ENCODE results near the gene RANGRF.

Gene RANGRF

GRCh38 chr17:8314797-8315763, 26.6 kb downstream of the RANGRF start:
- DNase-seq: no peak

- no peak for DNase-seq
These were observed 27.3 kb downstream of the RANGRF start for GRCh38 chr17:8315764-8316217.

- no peak for DNase-seq
These were observed 29.8 kb downstream of the RANGRF start for GRCh38 chr17:8318010-8318935.

GRCh38 chr17:8320262-8320661, 31.8 kb downstream of the RANGRF start:
- no peak for DNase-seq

- DNase-seq: no peak
These were observed 32.5 kb downstream of the RANGRF start for GRCh38 chr17:8320990-8321389.

- no peak for DNase-seq
These were observed 33.6 kb downstream of the RANGRF start for GRCh38 chr17:8322061-8322460.

GRCh38 chr17:8324132-8324531, 35.7 kb downstream of the RANGRF start:
- no peak for DNase-seq

GRCh38 chr17:8324923-8325322, 36.5 kb downstream of the RANGRF start:
- no peak for DNase-seq

GRCh38 chr17:8326511-8327302, 38.2 kb downstream of the RANGRF start:
- peak; percentile 8 for DNase-seq

- peak; percentile 8 for DNase-seq
These were observed 38.8 kb downstream of the RANGRF start for GRCh38 chr17:8327303-8327649.

- no peak for DNase-seq
These were observed 43.7 kb downstream of the RANGRF start for GRCh38 chr17:8332128-8332527.

- no peak for DNase-seq
These were observed 44.2 kb downstream of the RANGRF start for GRCh38 chr17:8332688-8333087.

- DNase-seq: no peak
These were observed 44.8 kb downstream of the RANGRF start for GRCh38 chr17:8333281-8333680.

- no peak for DNase-seq
These were observed 49.6 kb downstream of the RANGRF start for GRCh38 chr17:8337802-8338752.

GRCh38 chr17:8338753-8339140, 50.3 kb downstream of the RANGRF start:
- no peak for DNase-seq

- no peak for DNase-seq
These were observed 51.1 kb downstream of the RANGRF start, which contains the start of gene ODF4 for GRCh38 chr17:8339540-8339939. TSS of gene ODF4 (plus strand) at chr17:8339840. CDS start at chr17:8340052, 212 bp downstream.

All from NCI-H1092 treated with DMSO at 0.1 percent for 48 hours (cell line).